SK-N-MC (cell line): Measurements from ENCODE around the gene WDR88.
A peak's percentile ranks its signal among the peaks of the same experiment; 100 is the strongest.

ENCODE experiments used
- DNase-seq: peaks from one replicate; pipeline ENCODE4 v3.0.0-alpha.2; 2011; ENCODE audit warnings: low read depth, low spot score
- H3K27ac ChIP-seq: fragments of 200-600 bp; sonication (generic); 2 replicates; pipeline ENCODE4 v1.5.1; 2016; ENCODE audit warnings: mixed run types
- H3K36me3 ChIP-seq: fragments of 200-600 bp; sonication (generic); 2 replicates; pipeline ENCODE4 v1.6.1; 2017; ENCODE audit warnings: antibody characterized with exemption, low read length, mixed read lengths; ENCODE audit not compliant: insufficient read depth
- H3K4me3 ChIP-seq: fragments of 200-600 bp; sonication (generic); 2 replicates; pipeline ENCODE4 v1.5.1; 2016
- H3K9ac ChIP-seq: fragments of 200-600 bp; sonication (generic); 2 replicates; pipeline ENCODE4 v1.8.0; 2017; ENCODE audit warnings: mixed run types, mixed read lengths; ENCODE audit not compliant: insufficient read length
- H3K9me3 ChIP-seq: fragments of 200-600 bp; sonication (generic); 2 replicates; pipeline ENCODE4 v1.6.1; 2017; ENCODE audit warnings: low read depth, mild to moderate bottlenecking, antibody characterized with exemption, low read length, moderate library complexity, mixed read lengths
- EZH2 ChIP-seq: fragments of 200-600 bp; sonication (generic); IDR thresholded peaks from one replicate; pipeline ENCODE4 v1.6.1; 2017; ENCODE audit warnings: antibody characterized with exemption
- FOXP2 ChIP-seq: optimal IDR thresholded peaks from 2 replicates; pipeline ENCODE3; 2011; ENCODE audit warnings: mild to moderate bottlenecking, moderate library complexity; ENCODE audit not compliant: insufficient read depth; ENCODE audit errors: extremely low read length, control extremely low read depth
- POLR2AphosphoS5 ChIP-seq: IDR thresholded peaks from 2 replicates; pipeline ENCODE4 v1.6.1; 2012; ENCODE audit warnings: mild to moderate bottlenecking, low read depth, low read length, borderline replicate concordance

WDR88 gene

GRCh38 chr19:33171222-33171795, 39.4 kb downstream of the WDR88 start:
- no peak for DNase-seq
- Histone ChIP-seq H3K27ac (no peak overlapping the region), H3K9me3 (0 out of 2 replicates have a peak, but pooled peaks cover 3% of the 10 kb centered on the region), H3K36me3 (no peaks in the 10 kb centered on the region), H3K9ac (no peak overlapping the region), H3K4me3 (no peak overlapping the region)
- TF ChIP-seq POLR2AphosphoS5 (no peak), FOXP2 (no peak), EZH2 (no peak)

- no peak for TF ChIP-seq POLR2AphosphoS5
- TF ChIP-seq FOXP2 = no peak
- no peak for TF ChIP-seq EZH2
- Histone ChIP-seq H3K36me3 (no peaks in the 10 kb centered on the region), H3K27ac (no peak overlapping the region), H3K4me3 (no peak overlapping the region), H3K9ac (no peak overlapping the region), H3K9me3 (0 out of 2 replicates have a peak, but pooled peaks cover 3% of the 10 kb centered on the region)
- DNase-seq = no peak
Observed at GRCh38 chr19:33171916-33172359, 40.0 kb downstream of the WDR88 start.

DNA sequence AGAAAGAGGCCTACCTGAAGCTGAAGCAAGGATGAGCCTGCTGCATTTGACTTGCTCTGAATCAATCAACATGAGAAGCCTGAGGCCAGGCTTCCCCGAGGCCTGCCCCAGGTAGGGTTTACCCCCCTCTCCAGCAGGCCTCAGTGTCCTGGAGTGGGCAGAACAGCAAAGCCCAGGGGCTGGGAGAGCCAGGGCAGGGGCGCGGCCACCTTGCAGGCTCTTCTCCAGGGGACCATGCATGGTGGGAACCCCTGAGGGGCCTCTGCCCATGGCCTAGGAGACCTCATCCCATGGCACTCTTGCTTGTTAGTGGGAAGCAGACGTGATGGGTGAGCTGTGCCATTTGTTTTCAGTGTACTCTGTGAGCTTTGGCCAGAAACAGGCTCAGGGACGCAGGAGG, 42.3 kb downstream of the WDR88 start:
- TF ChIP-seq FOXP2 (no peak), EZH2 (no peak), POLR2AphosphoS5 (no peak)
- no peak overlapping the region for H3K27ac ChIP-seq
- H3K9ac ChIP-seq = no peak overlapping the region
- H3K36me3 ChIP-seq = no peaks in the 10 kb centered on the region
- DNase-seq = no peak
- H3K9me3 ChIP-seq = no peaks in the 10 kb centered on the region
- H3K4me3 ChIP-seq = no peak overlapping the region

DNA sequence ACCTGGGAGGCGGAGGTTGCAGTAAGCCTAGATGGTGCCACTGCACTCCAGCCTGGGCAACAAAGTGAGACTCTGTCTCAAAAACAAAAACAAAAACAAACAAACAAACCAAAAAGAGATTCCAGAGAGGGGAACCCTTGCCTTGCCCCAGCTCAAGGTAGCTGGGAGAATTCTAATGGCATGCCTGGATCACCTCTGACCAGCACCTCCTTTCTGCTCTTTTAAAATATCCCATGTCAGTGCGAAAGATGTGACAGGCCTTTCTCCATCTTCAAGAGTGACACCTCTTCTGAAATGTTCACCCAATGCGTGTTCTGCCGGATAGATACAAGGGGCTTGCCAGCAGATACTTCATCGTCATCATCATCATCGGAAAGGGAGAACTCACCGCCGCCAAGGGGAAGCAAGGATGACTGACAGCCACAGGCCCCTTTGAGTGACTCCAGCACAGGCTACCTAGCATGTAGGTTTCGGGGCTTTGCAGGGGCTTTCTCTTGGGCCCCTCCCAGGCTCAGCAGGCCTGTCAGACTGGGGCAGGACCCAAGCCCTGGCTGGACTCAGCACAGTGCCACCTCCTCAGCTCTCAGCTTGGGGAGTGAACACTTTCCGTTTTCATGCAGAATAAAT, 43.4 kb downstream of the WDR88 start:
- Histone ChIP-seq H3K27ac (no peak overlapping the region), H3K4me3 (no peak overlapping the region; the same call in 1 of the 2 replicates), H3K36me3 (no peaks in the 10 kb centered on the region), H3K9ac (no peak overlapping the region), H3K9me3 (no peaks in the 10 kb centered on the region)
- no peak for TF ChIP-seq POLR2AphosphoS5
- no peak for DNase-seq

DNA sequence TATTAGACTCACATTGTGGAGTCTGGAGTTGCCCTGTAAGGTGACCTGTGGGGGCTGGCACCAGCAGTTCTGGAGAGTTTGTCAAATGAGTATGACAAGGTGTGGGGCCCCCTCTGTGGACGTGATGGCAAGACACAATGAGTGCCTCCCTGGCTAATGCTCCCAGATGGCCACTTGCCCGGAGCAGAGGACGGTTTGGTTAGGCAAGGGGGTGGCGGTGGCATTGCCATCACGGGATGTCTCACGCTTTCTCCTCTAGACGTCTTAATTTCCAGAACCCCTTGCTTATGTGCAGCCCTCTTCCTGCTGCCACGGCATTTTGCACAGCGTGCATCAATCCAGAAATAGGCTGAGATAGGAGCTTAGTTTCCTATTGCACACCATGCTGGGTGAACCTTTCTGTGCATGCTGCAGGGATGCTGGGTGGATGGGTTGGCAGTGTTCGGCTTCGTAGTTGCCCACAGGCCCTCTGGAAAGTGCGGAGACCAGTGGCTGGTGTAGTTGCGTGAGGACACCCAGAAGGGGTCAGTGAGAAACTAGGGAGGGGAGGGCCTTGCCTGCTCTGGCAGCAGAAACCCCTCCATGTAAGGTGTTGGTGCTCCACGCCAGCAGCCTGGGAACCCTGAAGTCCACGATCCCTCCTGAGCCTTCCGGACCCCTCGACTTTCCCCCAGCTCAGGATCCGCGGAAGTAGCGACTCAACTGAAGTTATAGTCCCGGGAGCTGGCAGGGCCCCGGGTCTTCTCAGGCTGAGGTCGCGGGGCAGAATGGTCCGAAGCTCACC, 44.2 kb downstream of the WDR88 start:
- TF ChIP-seq POLR2AphosphoS5 = no peak
- no peak for TF ChIP-seq FOXP2
- TF ChIP-seq EZH2 = no peak
- Histone ChIP-seq H3K4me3 (peak overlapping the region; percentile 88), H3K9ac (peak overlapping the region; percentile 97), H3K9me3 (no peaks in the 10 kb centered on the region), H3K36me3 (no peaks in the 10 kb centered on the region), H3K27ac (peak overlapping the region; percentile 49; the same call in 1 of the 2 replicates)
- no peak for DNase-seq

DNA sequence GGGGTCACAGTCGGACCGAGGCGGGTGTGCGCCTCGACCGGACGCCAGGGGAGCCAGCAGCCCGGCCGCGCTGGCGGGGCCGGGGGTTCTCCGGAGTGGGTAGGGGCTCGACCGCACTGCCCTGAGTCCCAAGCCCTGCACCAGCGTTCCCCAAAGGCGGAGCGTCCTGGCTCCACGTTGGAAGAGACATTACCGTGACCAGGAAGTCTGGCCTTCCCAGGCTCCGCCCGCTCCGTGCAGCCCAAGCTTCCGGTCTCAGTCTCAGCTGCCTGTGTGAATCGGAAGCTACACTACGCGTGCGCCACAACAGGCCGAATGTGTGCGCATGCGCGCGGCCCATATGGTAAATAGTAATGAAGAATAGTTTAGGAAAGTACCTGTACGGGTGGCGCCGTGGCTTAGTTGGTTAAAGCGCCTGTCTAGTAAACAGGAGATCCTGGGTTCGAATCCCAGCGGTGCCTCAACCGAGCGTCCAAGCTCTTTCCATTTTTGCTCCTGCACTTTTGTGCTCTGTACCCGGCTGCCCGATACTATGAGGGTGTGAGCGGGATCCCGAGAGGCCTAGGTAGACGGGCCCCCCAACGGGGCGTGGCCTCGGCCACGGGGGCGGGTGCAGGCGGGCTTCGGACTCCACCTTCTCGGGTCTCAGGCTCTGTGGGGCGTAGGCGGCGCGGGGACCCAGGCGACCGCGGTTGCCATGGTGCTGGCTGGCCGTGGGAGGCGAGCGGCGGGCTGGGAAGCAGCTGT, 44.9 kb downstream of the WDR88 start:
- Histone ChIP-seq H3K36me3 (no peaks in the 10 kb centered on the region), H3K9ac (peak overlapping the region; percentile 97), H3K27ac (peak overlapping the region; percentile 49; the same call in 1 of the 2 replicates), H3K9me3 (no peaks in the 10 kb centered on the region), H3K4me3 (peak overlapping the region; percentile 88)
- TF ChIP-seq FOXP2 (peak; percentile 91), EZH2 (no peak), POLR2AphosphoS5 (peak; percentile 97)
- DNase-seq = peak; percentile 93

DNA sequence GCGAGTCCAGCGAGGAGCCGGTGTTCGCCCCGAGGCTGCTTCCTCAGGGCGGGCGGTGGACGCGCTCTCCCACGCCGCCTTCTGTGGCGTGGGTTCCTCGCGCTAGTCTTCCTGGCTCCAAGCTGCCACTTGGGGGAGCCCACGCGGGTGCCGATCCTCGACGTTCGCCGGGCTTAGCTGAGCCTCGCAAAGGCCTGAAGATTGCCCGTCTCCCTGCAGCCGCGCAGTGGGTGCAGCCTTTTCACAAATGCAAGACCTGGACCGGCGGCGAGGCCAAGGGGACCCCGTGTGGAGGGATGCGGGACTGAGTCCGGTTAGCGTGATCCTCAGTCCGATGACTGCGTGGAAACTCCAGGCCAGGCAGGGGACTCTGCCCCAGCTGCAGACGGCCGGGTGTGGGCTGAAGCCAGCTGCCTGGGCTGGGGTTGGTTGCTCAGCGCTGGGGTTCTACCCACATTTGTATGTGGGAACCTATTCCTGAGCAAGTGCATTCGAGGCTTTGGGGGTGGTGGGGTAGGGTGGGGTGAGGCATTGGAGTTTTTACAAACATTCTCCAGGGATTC, 45.6 kb downstream of the WDR88 start:
- H3K4me3 ChIP-seq = peak overlapping the region; percentile 88

More for the DNA sequence above, 45.6 kb downstream of the WDR88 start:
- no peaks in the 10 kb centered on the region for H3K9me3 ChIP-seq
- TF ChIP-seq FOXP2 (no peak), EZH2 (no peak), POLR2AphosphoS5 (no peak)
- peak overlapping the region; percentile 37 for H3K9ac ChIP-seq
- DNase-seq = peak; percentile 10
- no peaks in the 10 kb centered on the region for H3K36me3 ChIP-seq
- no peak overlapping the region for H3K27ac ChIP-seq
